ENCODE measurements around the gene GRAMD4. TPM values are rescaled to one million over a fixed set of nuclear protein-coding genes. Genes with fewer than 3 reads are reported as not detected.
A peak's percentile ranks its signal among the peaks of the same experiment; 100 is the strongest.

GRAMD4 gene
- total RNA-seq, 1 donor from 2014 or later = 77.6 TPM

GRCh38 chr22:46675938-46676337 is 55.8 kb downstream of the GRAMD4 start:
- H3K36me3 ChIP-seq = peaks cover 49% of the 10 kb centered on the region
- intact Hi-C loops (cut with micrococcal nuclease) = loop anchor here (10.0 kb wide), 1 partner anchor 111 kb away; no protein-coding TSS in a partner anchor
- no peaks in the 10 kb centered on the region for H3K27me3 ChIP-seq (ENCODE audit: low read depth)
- DNase-seq = no peak
- peak overlapping the region; percentile 66 for H3K27ac ChIP-seq (replicated peaks)
- H3K4me1 ChIP-seq = peaks cover 78% of the 10 kb centered on the region
- TF ChIP-seq CTCF (IDR thresholded peaks at IDR 0.05; ENCODE audit: borderline replicate concordance) = no peak
- no peaks in the 10 kb centered on the region for H3K9me3 ChIP-seq (replicated peaks)
- no peak overlapping the region for H3K4me3 ChIP-seq

- peak overlapping the region; percentile 66 for H3K27ac ChIP-seq (replicated peaks)
- no peak overlapping the region for H3K4me3 ChIP-seq
- peaks cover 78% of the 10 kb centered on the region for H3K4me1 ChIP-seq
- intact Hi-C loops (cut with micrococcal nuclease) = loop anchor here (10.0 kb wide), 1 partner anchor 112 kb away; no protein-coding TSS in a partner anchor
- no peaks in the 10 kb centered on the region for H3K9me3 ChIP-seq (replicated peaks)
- no peak for DNase-seq
- H3K27me3 ChIP-seq (ENCODE audit: low read depth) = no peaks in the 10 kb centered on the region
- H3K36me3 ChIP-seq = peaks cover 49% of the 10 kb centered on the region
- no peak for TF ChIP-seq CTCF (IDR thresholded peaks at IDR 0.05; ENCODE audit: borderline replicate concordance)
Observed at GRCh38 chr22:46676479-46676878, 56.3 kb downstream of the GRAMD4 start.

- no peak for DNase-seq
- Histone ChIP-seq H3K4me3 (no peak overlapping the region), H3K36me3 (peaks cover 49% of the 10 kb centered on the region), H3K9me3 (replicated peaks) (no peaks in the 10 kb centered on the region), H3K27me3 (ENCODE audit: low read depth) (no peaks in the 10 kb centered on the region), H3K27ac (replicated peaks) (peak overlapping the region; percentile 66), H3K4me1 (peaks cover 74% of the 10 kb centered on the region)
- intact Hi-C loops (cut with micrococcal nuclease) = loop anchor here (10.0 kb wide), 1 partner anchor 112 kb away; no protein-coding TSS in a partner anchor
- no peak for TF ChIP-seq CTCF (IDR thresholded peaks at IDR 0.05; ENCODE audit: borderline replicate concordance)
Observed at GRCh38 chr22:46676881-46677280, 56.7 kb downstream of the GRAMD4 start.

- no peak for DNase-seq
- no peaks in the 10 kb centered on the region for H3K27me3 ChIP-seq (ENCODE audit: low read depth)
- H3K9me3 ChIP-seq (replicated peaks) = no peaks in the 10 kb centered on the region
- intact Hi-C loops (cut with micrococcal nuclease) = loop anchor here (10.0 kb wide), 1 partner anchor 113 kb away; no protein-coding TSS in a partner anchor
- H3K27ac ChIP-seq (replicated peaks) = peak overlapping the region; percentile 66
- H3K4me3 ChIP-seq = no peak overlapping the region
- TF ChIP-seq CTCF (IDR thresholded peaks at IDR 0.05; ENCODE audit: borderline replicate concordance) = no peak
- peaks cover 74% of the 10 kb centered on the region for H3K4me1 ChIP-seq
- peaks cover 54% of the 10 kb centered on the region for H3K36me3 ChIP-seq
Observed at GRCh38 chr22:46677323-46678002, 57.3 kb downstream of the GRAMD4 start.

GRCh38 chr22:46678003-46678657 is 57.9 kb downstream of the GRAMD4 start:
- H3K27ac ChIP-seq (replicated peaks) = peak overlapping the region; percentile 66
- H3K4me3 ChIP-seq = no peak overlapping the region
- intact Hi-C loops (cut with micrococcal nuclease) = loop anchor here (10.0 kb wide), 1 partner anchor 113 kb away; no protein-coding TSS in a partner anchor
- no peaks in the 10 kb centered on the region for H3K9me3 ChIP-seq (replicated peaks)
- TF ChIP-seq CTCF (IDR thresholded peaks at IDR 0.05; ENCODE audit: borderline replicate concordance) = no peak
- no peak for DNase-seq
- peaks cover 49% of the 10 kb centered on the region for H3K36me3 ChIP-seq
- H3K27me3 ChIP-seq (ENCODE audit: low read depth) = no peaks in the 10 kb centered on the region
- peaks cover 75% of the 10 kb centered on the region for H3K4me1 ChIP-seq
